Spleen (tissue), 7 donors: ENCODE measurements around the gene TENM3.

ENCODE experiments used
- POLR2A ChIP-seq, 3 donors: fragments of 450-650 bp; IDR thresholded peaks; one replicate each; pipeline ENCODE4 v1.5.1; 2017; ENCODE audit warnings: antibody characterized with exemption in 3 of 3, mild to moderate bottlenecking in 1 of 3
- TF ChIP-seq, protein P1 (sequence below), 11 experiments: fragments of 200-600 bp in 7 of 11; fragments of 450-650 bp in 4 of 11; sonication (generic) in 4 of 11; IDR thresholded peaks in 8 of 11; conservative IDR thresholded peaks in 3 of 11; 1 replicate in 7 of 11; 2 replicates in 4 of 11; pipeline versions ENCODE4 v1.4.0 to v1.8.0; 2016 to 2021; ENCODE audit warnings: antibody characterized with exemption in 11 of 11, inconsistent platforms in 4 of 11, mild to moderate bottlenecking in 1 of 11
- donor health status: DM: no; HTN: no; CAD: no; lungs with moderate emphysema.
- donor health status: DM: no; HTN: no; CAD: no.
- donor health status: DM: no; HTN: no; CAD: no.

DNA sequence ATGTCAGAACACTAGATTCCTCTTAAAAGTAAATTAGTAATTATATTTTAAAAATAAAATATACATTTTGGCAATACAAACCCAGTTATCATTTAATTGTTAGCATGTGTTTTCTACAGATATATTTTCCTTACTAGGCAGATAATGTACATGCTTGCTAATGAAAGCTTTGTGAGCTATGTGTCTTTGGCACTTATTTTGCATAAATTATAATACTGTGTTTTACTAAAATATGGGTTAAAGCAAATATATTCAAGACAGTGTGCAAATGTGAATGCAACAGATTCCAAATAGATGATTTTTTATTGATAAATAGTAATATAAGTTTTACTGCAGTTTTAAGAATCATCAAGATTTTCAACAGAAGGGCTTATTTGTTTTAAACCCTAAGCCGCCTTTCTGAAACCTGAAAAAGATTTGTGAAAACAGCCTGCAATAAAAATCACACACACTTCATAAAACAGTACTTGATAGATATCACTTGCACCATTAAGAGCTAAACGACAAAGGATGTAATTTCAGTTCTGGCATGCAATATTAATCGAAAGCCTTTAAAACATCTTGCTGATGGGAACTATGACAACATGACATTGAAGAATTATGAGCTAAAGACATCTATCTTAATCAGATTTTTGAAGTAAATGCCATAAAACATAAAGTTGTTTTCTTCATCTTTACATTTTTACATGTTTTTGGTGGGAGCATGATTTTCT, 340.7 kb downstream of the TENM3 start:
- TF ChIP-seq, protein P1, sequence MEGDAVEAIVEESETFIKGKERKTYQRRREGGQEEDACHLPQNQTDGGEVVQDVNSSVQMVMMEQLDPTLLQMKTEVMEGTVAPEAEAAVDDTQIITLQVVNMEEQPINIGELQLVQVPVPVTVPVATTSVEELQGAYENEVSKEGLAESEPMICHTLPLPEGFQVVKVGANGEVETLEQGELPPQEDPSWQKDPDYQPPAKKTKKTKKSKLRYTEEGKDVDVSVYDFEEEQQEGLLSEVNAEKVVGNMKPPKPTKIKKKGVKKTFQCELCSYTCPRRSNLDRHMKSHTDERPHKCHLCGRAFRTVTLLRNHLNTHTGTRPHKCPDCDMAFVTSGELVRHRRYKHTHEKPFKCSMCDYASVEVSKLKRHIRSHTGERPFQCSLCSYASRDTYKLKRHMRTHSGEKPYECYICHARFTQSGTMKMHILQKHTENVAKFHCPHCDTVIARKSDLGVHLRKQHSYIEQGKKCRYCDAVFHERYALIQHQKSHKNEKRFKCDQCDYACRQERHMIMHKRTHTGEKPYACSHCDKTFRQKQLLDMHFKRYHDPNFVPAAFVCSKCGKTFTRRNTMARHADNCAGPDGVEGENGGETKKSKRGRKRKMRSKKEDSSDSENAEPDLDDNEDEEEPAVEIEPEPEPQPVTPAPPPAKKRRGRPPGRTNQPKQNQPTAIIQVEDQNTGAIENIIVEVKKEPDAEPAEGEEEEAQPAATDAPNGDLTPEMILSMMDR (IDR thresholded peaks at IDR 0.05 in 8 of 11, conservative IDR thresholded peaks at IDR 0.05 in 3 of 11) = no peak
- no peak for TF ChIP-seq POLR2A (IDR thresholded peaks at IDR 0.05)
